ENCODE data around the gene HYDIN.

HYDIN gene

DNA sequence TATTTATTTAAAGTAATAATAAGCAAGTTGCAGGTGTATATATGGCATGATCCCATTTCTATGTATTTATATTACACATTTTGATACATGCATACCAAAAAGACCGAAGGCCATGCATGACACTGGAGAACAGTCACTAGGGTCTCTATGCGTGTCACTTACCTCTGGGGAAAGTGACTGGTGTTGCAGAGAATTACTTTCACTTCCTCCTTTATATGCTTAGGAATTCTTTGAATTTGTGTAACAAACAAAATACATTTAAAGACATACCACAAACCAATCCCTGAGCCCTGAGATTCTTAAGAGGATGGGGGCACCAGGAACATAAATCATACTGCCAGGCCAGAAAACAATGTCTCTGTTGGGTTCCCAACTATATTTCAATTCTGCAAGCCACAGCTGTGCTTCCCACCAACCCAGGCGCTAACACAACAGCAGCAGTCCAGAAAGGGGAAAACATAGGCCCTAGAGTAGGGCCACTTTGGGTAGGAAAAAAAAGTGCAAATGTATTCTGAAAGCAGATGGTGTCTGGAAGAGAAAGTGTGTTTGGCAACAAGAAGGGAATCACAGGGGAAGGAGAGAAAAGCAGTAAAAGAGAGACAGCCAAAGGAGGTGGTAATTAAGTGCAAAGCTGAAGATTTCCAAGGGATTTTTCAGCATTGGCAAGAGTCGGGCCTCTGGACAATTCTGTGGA is 24.5 kb upstream of the HYDIN start:
- TF ChIP-seq, protein P1, sequence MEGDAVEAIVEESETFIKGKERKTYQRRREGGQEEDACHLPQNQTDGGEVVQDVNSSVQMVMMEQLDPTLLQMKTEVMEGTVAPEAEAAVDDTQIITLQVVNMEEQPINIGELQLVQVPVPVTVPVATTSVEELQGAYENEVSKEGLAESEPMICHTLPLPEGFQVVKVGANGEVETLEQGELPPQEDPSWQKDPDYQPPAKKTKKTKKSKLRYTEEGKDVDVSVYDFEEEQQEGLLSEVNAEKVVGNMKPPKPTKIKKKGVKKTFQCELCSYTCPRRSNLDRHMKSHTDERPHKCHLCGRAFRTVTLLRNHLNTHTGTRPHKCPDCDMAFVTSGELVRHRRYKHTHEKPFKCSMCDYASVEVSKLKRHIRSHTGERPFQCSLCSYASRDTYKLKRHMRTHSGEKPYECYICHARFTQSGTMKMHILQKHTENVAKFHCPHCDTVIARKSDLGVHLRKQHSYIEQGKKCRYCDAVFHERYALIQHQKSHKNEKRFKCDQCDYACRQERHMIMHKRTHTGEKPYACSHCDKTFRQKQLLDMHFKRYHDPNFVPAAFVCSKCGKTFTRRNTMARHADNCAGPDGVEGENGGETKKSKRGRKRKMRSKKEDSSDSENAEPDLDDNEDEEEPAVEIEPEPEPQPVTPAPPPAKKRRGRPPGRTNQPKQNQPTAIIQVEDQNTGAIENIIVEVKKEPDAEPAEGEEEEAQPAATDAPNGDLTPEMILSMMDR (IDR thresholded peaks at IDR 0.05): no peak
- Histone ChIP-seq H3K9me3 (no peaks in the 10 kb centered on the region), H3K4me3 (no peak overlapping the region), H3K27ac (no peak overlapping the region), H3K36me3 (no peaks in the 10 kb centered on the region), H3K27me3 (no peaks in the 10 kb centered on the region), H3K4me1 (no peaks in the 10 kb centered on the region)
- intact Hi-C loops (cut with DNase I; ENCODE audit: low total_unique reads): no loop called here
- DNase-seq: no peak

DNA sequence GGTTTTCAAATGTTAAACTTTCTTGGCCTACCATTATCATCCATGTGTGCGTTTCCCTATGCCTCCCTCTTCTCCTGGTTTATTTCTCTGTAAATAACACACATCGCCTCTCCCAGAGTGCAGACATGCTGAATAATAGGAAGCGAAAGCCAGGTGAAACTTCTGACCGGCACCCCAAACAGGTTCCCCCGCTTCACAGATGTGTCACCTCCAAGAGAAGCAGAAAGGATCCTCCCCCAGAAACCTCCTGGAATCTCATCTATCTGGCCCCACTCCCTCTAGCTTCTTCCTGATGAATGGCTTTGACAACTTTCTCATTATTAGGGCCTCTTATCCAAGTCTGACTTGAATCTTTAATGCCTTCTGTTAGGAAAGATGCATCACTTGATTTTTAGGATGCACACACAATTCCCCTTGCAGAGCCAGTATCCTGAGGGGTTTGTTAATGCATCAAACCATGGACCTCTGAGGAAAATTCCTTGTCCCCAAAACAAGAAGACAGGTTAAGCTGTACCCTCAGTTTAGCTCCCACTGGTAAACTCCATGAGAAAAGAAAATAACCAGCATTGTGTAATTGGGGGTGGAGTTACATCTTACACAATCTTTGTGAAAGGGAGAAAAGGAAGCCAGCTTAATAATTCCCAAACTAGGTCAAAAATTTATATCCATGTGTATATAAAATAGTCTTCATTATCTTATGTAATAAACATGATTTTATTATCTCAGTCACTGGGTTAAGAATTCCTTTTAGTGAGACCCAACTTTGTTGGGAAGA is 20.1 kb upstream of the HYDIN start:
- Histone ChIP-seq H3K4me3 (no peak overlapping the region), H3K27ac (no peak overlapping the region), H3K36me3 (no peaks in the 10 kb centered on the region), H3K27me3 (no peaks in the 10 kb centered on the region), H3K4me1 (no peaks in the 10 kb centered on the region), H3K9me3 (no peaks in the 10 kb centered on the region)
- intact Hi-C loops (cut with DNase I; ENCODE audit: low total_unique reads): no loop called here
- DNase-seq: no peak
- TF ChIP-seq, protein P1 (IDR thresholded peaks at IDR 0.05): no peak

DNA sequence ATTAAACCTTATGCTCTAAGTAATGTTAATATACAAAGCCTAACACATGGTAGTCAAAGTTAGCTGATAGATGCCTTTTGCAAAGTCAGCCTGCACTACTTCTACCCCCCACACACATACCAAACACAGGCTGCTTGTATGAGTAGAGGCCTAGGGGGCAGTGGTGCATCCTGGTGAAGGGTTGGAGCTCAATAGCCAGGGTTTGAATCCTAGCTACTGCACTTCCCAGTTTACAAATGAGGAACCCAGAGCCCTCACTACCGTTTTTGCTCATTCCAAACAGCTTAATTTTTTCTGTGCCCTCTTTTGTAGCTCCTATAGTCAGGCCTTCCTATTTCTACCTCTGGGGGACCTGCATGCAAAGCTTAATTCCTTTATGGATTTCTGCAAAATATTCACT is 18.9 kb upstream of the HYDIN start:
- no peak overlapping the region for H3K27ac ChIP-seq
- no peaks in the 10 kb centered on the region for H3K36me3 ChIP-seq
- intact Hi-C loops (cut with DNase I; ENCODE audit: low total_unique reads): no loop called here
- TF ChIP-seq, protein P1 (IDR thresholded peaks at IDR 0.05): no peak
- no peak overlapping the region for H3K4me3 ChIP-seq
- no peaks in the 10 kb centered on the region for H3K4me1 ChIP-seq
- no peaks in the 10 kb centered on the region for H3K27me3 ChIP-seq
- H3K9me3 ChIP-seq: no peaks in the 10 kb centered on the region
- DNase-seq: no peak

DNA sequence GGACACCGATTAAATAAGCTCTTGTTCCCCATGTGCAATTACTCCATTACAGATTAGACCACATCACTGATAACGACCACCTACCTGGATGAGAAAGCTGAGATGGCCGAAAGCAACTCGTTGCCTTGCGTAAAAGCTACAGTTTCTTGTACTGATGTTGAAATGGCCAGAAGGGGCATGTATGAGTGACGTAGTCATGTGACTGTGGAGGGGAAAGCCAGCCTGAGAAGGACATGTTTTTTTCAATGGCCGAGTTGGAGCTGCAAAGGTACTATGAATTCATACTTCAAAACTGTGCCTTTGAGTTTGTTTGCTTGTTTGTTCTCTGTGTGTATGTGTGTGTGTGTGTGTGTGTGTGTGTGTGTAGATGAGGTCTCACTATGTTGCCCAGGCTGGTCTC is 17.0 kb upstream of the HYDIN start:
- Histone ChIP-seq H3K27ac (no peak overlapping the region), H3K9me3 (no peaks in the 10 kb centered on the region), H3K36me3 (no peaks in the 10 kb centered on the region), H3K4me1 (no peaks in the 10 kb centered on the region), H3K4me3 (no peak overlapping the region), H3K27me3 (no peaks in the 10 kb centered on the region)
- intact Hi-C loops (cut with DNase I; ENCODE audit: low total_unique reads): no loop called here
- TF ChIP-seq, protein P1 (IDR thresholded peaks at IDR 0.05): no peak
- no peak for DNase-seq

DNA sequence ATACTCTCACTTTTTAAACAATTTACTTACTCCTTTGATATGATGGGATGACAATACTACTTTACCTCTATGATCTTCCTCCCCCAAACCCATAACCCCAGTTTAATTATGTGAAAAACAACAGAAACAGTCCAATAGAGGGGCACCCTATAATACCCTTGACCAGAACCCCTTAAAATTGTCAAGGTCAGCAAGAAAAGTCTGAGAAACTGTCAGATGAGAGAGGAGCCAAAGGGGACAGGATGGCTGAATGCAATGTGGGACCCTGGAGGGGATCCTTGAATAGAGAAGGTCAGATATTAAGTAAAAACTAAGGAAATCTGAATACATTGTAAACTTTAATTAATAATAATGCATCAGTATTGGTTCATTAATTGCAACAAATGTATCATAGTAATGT is 15.8 kb upstream of the HYDIN start:
- Histone ChIP-seq H3K9me3 (no peaks in the 10 kb centered on the region), H3K4me1 (no peaks in the 10 kb centered on the region), H3K36me3 (no peaks in the 10 kb centered on the region), H3K4me3 (no peak overlapping the region), H3K27me3 (no peaks in the 10 kb centered on the region), H3K27ac (no peak overlapping the region)
- intact Hi-C loops (cut with DNase I; ENCODE audit: low total_unique reads): no loop called here
- TF ChIP-seq, protein P1 (IDR thresholded peaks at IDR 0.05): no peak
- no peak for DNase-seq

Measured in tibial artery (tissue), 4 donors.